Upper lobe of right lung (tissue), 1 donor: ENCODE results near the gene TTC28. TPM values are rescaled to one million over a fixed set of nuclear protein-coding genes. Genes with fewer than 3 reads are reported as not detected.

Experiments used
- ATAC-seq: fragments of 200-7000 bp; cut with Tn5 transposase; one replicate; pipeline ENCODE4 v1.9.1; 2020; ENCODE audit warnings: mild to moderate bottlenecking, moderate library complexity
- DNase-seq: peaks from one replicate; pipeline ENCODE4 v3.0.0-alpha.2; 2020
- H3K27ac ChIP-seq: fragments of 200-600 bp; one replicate; pipeline ENCODE4 v1.8.0; 2022
- H3K27me3 ChIP-seq: fragments of 200-600 bp; one replicate; pipeline ENCODE4 v1.8.0; 2022; ENCODE audit warnings: mild to moderate bottlenecking
- H3K36me3 ChIP-seq: fragments of 200-600 bp; one replicate; pipeline ENCODE4 v1.8.0; 2022
- H3K4me1 ChIP-seq: fragments of 200-600 bp; one replicate; pipeline ENCODE4 v1.8.0; 2022
- H3K4me3 ChIP-seq: fragments of 200-600 bp; one replicate; pipeline ENCODE4 v1.8.0; 2022; ENCODE audit warnings: mild to moderate bottlenecking
- H3K9me3 ChIP-seq: fragments of 200-600 bp; one replicate; pipeline ENCODE4 v1.8.0; 2022
- intact Hi-C: fragments of 100-400 bp; cut with DNase I; formaldehyde crosslinking; loops from one replicate; pipeline ENCODE4 v1.11.0; 2022
- total RNA-seq: library from RNA; stranded (reverse); fragmentation: NEBNext Ultra II Directional; extraction: Animal tissue kit (Norgen Biotek cat#: 25700); gene quantifications from one replicate; pipeline ENCODE4 v1.2.1, GENCODE V29; 2021
- TF ChIP-seq, protein P1 (sequence below): fragments of 200-600 bp; IDR thresholded peaks from one replicate; pipeline ENCODE4 v1.8.0; 2022; ENCODE audit warnings: antibody characterized with exemption
- donor health status: DM: no; HTN: yes; CAD: no; lungs with severe emphysema.

The TTC28 gene
- total RNA-seq, 1 donor from 2014 or later = 48.7 TPM

DNA sequence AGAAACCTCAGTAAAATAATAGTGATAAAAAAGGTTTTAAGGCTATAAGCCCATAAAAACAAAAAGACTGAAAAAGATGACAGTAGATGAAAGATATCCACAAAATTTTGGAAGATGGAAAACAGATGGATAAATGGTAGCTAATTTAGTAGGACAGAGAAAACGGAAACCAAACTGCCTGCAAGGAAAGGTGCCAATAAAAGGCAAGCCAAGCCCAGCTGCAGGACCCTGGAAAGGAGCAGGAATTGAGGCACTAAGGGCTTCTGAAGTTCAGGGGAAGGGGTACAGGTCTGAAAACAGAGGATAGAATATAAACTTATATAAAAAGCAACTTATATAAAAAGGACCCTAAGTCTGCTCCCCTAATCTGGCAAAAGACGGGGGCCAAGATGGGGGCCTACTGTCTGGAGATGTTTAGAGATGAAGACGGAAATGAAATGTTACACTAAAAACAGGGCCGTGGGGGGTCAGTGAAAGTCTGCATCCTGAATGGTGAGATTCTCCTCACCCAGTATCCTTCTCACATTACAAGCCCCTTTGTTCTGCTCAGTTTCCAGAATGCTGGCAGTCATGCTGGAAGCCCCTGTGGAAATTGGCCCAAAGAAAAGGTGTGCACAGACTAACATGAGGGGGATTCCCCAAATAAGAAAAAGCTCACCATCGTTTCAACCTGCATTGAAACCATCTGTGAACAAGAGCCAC is 491.3 kb downstream of the TTC28 start:
- DNase-seq = no peak
- intact Hi-C loops = no loop called here

DNA sequence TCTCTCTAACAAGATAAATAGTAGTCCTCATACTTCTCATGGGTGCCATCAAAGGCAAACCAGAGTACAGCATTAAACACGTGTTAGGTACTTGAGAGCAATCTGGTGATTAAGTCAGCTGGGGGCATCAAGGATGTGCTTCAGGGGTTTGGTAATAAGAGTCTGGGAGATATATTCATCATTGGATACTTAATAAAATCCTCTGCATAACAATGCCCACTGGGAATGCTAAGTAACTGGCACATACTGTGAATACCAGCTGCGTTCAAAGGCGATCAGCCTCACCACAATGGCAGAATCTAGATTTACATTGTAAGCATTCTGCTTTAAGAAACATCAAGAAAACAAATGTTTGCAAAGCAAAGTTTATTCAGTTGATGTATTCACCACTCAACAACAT is 492.0 kb downstream of the TTC28 start:
- DNase-seq (no peak), ATAC-seq (no peak)
- Histone ChIP-seq H3K9me3 (no peaks in the 10 kb centered on the region), H3K27me3 (no peaks in the 10 kb centered on the region), H3K27ac (no peak overlapping the region), H3K4me1 (peaks cover 17% of the 10 kb centered on the region), H3K4me3 (no peak overlapping the region), H3K36me3 (no peaks in the 10 kb centered on the region)
- intact Hi-C loops = no loop called here
- TF ChIP-seq, protein P1, sequence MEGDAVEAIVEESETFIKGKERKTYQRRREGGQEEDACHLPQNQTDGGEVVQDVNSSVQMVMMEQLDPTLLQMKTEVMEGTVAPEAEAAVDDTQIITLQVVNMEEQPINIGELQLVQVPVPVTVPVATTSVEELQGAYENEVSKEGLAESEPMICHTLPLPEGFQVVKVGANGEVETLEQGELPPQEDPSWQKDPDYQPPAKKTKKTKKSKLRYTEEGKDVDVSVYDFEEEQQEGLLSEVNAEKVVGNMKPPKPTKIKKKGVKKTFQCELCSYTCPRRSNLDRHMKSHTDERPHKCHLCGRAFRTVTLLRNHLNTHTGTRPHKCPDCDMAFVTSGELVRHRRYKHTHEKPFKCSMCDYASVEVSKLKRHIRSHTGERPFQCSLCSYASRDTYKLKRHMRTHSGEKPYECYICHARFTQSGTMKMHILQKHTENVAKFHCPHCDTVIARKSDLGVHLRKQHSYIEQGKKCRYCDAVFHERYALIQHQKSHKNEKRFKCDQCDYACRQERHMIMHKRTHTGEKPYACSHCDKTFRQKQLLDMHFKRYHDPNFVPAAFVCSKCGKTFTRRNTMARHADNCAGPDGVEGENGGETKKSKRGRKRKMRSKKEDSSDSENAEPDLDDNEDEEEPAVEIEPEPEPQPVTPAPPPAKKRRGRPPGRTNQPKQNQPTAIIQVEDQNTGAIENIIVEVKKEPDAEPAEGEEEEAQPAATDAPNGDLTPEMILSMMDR = no peak

More for the DNA sequence above, 491.3 kb downstream of the TTC28 start:
- Histone ChIP-seq H3K27me3 (no peaks in the 10 kb centered on the region), H3K4me1 (peaks cover 10% of the 10 kb centered on the region), H3K9me3 (no peaks in the 10 kb centered on the region), H3K4me3 (no peak overlapping the region), H3K36me3 (no peaks in the 10 kb centered on the region), H3K27ac (no peak overlapping the region)
- TF ChIP-seq, protein P1 = no peak
- no peak for ATAC-seq

DNA sequence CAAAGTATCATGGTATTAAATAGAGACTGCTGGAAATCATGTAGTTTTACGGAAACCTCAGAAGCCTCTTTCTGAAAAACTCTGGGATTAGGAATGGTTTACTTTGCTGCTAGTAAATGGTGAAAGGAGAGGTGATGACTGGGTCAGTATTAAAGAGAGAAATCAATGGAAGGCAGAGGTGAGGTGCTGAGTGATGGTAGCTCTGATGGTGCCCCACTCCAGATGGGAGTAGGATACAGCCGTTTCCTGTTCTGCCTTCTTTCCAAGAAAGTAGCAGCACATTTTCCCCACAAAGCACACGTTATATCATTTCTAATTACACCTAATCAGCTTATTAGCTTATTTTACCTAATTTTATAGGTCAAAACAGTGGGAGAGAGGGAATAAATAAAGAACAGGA is 493.0 kb downstream of the TTC28 start:
- no peak for ATAC-seq

DNA sequence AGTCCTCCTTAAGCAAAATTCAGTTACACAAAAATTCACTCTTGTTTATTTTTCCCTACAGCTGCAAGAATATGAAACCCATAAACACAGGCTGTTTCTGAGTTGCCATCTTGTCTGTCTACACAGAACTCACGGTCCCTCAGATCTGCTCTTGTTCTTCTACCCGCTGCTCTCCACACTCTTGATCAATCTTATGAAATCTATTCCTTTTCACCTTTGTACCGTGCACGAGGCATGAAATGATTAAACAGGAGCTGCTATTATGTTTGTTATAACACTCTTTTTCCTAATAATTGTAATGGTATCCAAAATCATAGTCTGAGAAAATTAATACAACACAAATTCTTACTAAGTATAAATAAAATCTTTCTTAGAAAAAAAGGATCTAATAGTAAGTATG is 494.5 kb downstream of the TTC28 start:
- no peaks in the 10 kb centered on the region for H3K36me3 ChIP-seq
- TF ChIP-seq, protein P1 = no peak
- H3K4me1 ChIP-seq = peaks cover 36% of the 10 kb centered on the region
- H3K27me3 ChIP-seq = no peaks in the 10 kb centered on the region
- no peak overlapping the region for H3K4me3 ChIP-seq
- ATAC-seq = no peak
- H3K9me3 ChIP-seq = no peaks in the 10 kb centered on the region
- intact Hi-C loops = no loop called here
- DNase-seq = no peak
- no peak overlapping the region for H3K27ac ChIP-seq

More for the DNA sequence above, 493.0 kb downstream of the TTC28 start:
- no peaks in the 10 kb centered on the region for H3K27me3 ChIP-seq
- no peak overlapping the region for H3K27ac ChIP-seq
- no peak overlapping the region for H3K4me3 ChIP-seq
- intact Hi-C loops = no loop called here
- TF ChIP-seq, protein P1 = no peak
- peaks cover 27% of the 10 kb centered on the region for H3K4me1 ChIP-seq
- no peaks in the 10 kb centered on the region for H3K36me3 ChIP-seq
- no peak for DNase-seq
- no peaks in the 10 kb centered on the region for H3K9me3 ChIP-seq

DNA sequence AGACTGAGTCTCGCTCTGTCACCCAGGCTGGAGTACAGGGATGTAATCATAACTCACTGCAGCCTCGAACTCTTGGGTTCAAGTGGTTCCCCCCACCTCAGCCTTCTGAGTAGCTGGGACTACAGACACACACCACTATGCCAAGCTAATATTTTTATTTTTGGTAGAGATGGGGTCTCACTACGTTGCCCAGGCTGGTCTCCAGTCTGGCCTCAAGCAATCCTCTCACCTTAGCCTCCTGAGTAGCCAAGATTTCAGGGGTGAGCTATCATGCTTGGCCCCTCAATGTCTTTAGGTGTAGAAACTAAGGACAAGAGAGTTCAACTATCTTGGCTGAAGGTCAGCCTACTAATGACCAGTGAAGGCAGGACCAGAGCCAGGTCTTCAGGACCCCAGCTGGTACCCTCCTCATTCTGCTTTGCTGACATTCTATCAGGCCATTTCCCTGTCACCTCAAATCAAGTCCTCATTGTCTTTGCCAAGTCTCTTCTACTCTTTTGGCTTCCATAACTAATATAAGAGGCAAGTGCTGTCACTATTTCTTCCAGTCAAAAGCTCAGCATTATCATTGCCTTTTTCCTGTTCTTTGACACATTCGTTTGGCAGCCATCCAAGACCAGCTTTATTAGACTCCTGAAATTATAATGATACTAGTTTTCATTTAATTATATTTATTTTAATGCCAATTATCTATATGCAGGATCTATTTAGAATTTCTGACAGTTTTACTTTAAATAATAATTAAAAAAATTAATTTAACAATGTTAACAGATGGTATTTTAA is 496.4 kb downstream of the TTC28 start:
- Histone ChIP-seq H3K27ac (no peak overlapping the region), H3K36me3 (no peaks in the 10 kb centered on the region), H3K4me1 (peaks cover 36% of the 10 kb centered on the region), H3K27me3 (no peaks in the 10 kb centered on the region), H3K9me3 (no peaks in the 10 kb centered on the region), H3K4me3 (no peak overlapping the region)
- ATAC-seq (no peak), DNase-seq (no peak)
- TF ChIP-seq, protein P1 = no peak
- intact Hi-C loops = no loop called here
